ENCODE measurements around the gene KIRREL2.
"Not testable (repeated sequence)": the region's sequence is repeated elsewhere in the genome, so short reads cannot be mapped to it uniquely, and the experiment has no call there.

Gene KIRREL2

DNA sequence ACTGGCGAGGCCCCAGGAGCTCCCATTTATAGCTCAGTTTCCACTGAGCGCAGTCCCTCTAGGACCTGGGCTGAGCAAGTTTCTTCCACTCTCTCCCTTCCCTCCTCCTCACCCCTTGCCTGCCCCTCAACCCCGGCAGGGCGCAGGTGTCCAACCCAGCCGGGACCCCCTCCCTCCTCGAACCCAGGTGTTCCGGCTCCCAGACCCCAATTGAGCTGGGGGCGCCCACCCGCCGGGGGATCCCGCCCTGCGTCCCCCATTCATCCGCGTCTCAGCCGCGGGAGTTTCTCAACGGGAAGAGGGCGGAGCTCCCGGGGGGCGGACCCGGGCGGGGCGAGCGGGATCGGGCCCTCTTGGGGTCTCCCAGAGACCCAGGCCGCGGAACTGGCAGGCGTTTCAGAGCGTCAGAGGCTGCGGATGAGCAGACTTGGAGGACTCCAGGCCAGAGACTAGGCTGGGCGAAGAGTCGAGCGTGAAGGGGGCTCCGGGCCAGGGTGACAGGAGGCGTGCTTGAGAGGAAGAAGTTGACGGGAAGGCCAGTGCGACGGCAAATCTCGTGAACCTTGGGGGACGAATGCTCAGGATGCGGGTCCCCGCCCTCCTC lies at the start of gene KIRREL2:
Gene KIRREL2 (plus strand): TSS at position 366 of the 604 bp plus-strand sequence. CDS start 209 bp downstream, at position 575.
- DNase-seq, result peak; percentile 37 to 49

GRCh38 chr19:35807633-35808032 lies 49.1 kb upstream of the KIRREL2 start:
- no peak for DNase-seq

- no peak for DNase-seq
Measured at GRCh38 chr19:35811317-35812219, 45.1 kb upstream of the KIRREL2 start.

DNA sequence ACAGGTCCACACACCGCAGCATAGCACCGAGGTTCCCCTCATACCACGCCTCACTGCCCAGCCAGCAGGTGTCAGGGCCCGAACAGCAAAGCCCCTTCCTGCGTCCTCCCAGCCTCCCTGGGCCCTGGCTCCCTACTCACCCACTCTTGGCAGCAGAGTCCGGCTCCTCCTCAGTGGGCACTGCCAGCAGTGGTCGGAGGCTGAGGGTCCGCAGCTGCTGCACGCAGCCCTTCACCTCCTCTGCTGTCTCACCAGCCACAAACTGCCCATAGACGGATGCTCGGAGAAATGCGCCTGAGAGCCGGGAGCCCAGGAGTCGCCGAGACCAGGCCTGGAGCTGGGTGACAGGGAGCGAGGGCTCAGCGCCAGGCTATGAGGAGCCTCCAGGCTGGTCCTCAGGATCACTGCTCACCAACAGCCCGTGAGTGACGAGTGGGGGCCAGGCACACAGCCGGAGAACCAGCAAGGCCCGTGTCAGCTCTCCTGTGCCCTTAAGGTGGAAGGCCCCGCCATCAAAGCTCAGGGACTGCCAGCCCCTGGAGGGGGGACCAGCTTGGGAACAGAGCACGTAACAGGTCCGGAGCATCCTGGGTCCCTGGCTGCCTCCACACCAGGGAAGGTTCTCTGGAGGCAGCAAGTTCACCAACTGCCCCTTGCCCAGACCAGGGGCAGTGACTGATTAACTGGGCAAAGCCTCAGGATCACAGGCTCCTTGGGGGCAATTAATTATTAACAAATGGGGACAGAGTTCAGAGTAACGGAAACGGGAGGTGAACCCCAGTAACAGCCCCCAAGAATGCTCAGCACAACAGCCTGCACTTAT lies 44.3 kb upstream of the KIRREL2 start, which contains the start of gene PRODH2:
Gene PRODH2 (minus strand): TSS at position 626 of the 823 bp plus-strand sequence. CDS start 40 bp downstream, at position 586.
- no peak for DNase-seq

- DNase-seq, result no peak
Measured at GRCh38 chr19:35813043-35813890, 43.4 kb upstream of the KIRREL2 start.

DNA sequence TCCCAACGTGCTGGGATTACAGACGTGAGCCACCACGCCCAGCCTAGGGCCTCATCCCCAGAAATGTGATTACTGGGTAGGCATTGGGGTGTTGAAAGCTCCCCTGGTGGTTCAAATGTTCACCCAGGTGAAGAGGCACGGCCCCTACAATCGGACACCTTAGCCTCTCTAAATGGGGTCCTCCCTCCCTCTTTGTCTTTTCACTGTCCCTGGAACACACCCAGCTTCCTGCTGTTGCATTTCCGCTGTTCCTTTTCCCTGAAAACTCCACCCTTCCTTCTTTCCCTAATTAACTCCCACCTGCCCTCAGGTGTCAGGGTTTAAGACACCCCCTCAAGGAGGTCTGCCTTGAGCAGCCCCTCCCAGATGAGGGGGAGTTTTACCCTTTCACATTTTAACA lies 40.4 kb upstream of the KIRREL2 start:
- no peak for DNase-seq

- no peak for DNase-seq
Measured at GRCh38 chr19:35816846-35817245, 39.9 kb upstream of the KIRREL2 start.

DNA sequence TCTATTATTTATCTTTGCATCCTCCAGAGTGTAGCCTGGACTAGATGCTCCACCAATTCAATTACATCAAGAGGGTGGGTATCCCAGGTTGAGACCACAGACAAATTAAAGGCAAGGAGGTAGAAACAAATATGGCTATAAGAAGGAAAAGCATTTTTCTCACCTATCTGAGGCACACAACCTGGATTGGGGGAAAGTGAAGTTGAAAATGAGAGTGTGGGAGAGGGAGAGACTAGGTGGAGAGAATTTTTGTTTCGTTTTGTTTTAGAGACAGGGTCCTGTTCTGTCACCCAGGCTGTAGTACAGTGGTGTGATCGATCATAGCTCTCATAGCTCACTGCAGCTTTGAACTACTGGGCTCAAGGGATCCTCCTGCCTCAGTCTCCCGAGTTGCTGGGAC lies 38.3 kb upstream of the KIRREL2 start:
- no peak for DNase-seq

DNA sequence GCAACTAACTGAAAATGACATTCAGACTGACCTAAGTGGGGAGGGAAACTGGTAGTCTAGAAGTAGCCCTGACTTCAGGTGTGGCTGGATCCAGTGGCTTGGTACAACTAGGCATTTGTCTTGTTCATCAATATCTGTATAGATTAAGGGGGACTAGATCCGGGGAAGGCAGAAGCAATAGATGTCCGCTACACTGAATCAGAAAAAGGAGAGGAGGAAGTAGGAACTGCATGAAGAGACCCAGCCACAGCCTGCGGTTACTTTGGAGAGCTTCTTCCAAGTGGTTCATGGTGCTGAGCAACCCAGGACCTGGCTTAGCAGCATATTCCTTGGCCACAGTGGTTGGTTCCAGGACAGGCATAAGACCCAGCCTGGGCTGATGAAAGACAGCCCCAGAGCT lies 34.1 kb upstream of the KIRREL2 start:
- no peak for DNase-seq

DNA sequence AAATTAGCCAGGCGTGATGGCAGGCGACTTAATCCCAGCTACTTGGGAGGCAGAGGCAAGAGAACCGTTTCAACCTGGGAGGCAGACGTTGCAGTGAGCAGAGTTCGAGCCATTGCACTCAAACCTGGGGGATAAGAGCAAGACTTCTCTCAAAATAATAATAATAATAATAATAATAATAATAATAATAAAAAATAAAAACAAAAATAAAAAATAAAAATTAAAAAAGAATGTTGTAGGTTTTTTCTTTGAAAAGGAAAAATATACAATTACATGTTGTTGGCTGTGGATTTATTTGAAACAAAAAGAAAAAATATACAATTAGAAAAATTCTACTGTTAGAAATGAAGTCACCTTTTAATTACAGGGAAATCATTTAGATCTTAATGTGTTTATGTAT lies 32.6 kb upstream of the KIRREL2 start:
- DNase-seq, result no peak

- peak; percentile 60 to 64 for DNase-seq
Measured at GRCh38 chr19:35828692-35829301, 27.9 kb upstream of the KIRREL2 start.

DNA sequence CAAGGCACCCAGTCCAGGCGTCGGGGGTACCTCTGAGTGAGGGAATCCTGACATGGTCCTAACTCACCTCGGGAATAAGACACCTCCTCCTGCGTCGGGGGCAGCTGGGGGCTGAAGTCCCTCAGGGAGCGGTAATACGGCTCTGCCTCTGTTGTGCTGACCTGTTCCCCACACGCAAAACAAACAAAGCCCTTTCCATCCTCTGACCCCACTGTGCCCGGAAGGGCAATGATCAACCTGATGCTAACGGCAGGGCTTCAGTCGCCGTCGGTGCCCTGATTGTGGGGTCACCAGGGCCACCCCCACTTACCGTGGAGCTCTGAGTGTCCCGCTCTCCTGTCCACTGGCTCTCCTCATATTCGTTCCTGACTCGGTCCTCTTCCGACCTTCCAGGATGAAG lies 25.7 kb upstream of the KIRREL2 start:
- DNase-seq, result no peak

DNA sequence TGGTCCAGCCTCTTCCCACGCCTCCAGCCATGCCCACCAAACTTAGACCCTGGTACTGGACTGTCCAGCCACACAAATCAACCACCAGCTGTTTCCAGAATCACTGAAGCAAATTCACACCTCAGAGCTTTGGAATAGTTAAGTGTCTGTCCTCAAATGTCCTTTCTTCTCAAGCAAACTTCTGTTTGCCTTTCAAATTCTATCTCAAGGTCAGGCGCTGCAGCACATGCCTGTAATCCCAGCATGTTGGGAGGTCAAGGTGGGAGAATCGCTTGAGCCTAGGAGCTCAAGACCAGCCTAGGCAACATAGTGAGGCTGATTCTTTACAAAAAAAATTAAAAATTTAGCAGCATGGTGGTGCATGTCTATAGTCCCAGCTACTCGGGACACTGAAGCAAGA lies 24.7 kb upstream of the KIRREL2 start:
- DNase-seq, result no peak

GRCh38 chr19:35833972-35834371 lies 22.7 kb upstream of the KIRREL2 start:
- DNase-seq, result no peak

- DNase-seq, result not testable (repeated sequence)
Measured at GRCh38 chr19:35836096-35836495, 20.6 kb upstream of the KIRREL2 start.

DNA sequence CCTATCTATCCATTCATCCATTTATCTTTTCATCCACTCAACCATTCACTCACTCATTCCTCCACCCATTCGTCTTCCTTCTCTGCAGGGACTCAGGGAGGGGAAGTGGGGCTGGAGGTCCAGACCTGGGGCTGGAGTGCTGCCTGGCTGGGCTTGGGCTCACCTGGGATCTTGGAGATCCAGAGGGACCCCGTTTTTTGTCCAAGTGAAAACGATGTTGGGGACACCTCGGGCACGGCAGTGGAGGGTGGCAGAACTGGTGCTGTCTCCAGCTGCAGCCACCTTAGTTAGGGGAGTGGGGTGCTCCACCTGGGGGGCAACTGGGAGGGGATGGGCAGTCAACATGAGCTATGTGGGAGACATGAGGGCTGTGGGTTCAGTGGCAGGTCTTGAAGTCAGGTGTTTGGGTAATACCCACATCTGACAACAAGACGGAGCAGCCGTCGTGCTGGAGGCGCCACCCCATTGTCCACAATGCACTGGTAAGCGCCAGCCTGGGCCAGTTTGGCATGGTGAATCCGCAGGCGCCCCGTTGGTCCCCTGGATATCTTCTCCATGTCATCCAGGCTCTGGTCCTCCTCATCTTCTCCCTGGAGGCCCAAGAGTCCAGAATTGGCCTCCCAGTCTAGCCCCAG lies 14.6 kb upstream of the KIRREL2 start:
- no peak for DNase-seq

GRCh38 chr19:35842666-35843272 lies 13.9 kb upstream of the KIRREL2 start:
- no peak for DNase-seq

DNA sequence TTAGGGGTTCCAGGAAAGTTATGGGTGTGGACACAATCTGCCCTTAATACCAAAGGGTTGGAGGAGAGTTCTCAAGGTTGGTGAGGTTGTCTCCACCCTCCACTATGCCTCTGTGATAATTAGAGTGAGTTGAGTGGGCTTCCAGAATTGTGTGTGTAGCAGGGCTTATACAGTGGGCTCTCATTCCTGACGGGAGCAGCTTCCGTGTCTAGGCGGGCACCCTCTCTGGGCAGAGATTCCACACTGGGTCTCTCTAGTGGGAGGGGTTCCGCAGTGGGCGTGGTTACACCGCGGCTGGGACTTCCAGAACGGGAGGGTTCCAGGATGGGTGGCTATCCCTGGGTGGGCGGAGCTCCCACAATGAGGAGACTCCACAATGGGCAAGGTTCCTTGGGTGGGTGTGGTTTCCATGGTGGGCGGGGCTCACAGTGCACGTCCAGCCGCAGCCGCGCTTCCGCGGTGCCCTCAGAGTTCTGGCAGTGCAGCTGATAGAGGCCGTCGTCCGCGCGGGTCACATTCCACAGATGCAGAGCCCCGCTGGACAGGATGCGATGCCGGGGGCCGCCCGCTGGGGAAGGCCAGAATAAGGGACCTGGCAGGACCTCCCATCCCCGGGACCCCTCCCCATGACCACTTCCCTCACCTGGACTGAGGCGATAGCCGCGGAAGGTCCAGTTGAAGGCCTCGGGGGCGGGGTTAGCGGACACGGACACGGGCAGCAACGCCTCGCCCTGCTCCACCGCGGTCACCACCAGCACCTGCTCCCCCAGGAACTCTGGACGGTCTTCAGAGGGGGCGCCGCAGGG lies 12.8 kb upstream of the KIRREL2 start:
- DNase-seq, result peak in 1 of 2 experiments; percentile 41

- no peak for DNase-seq
Measured at GRCh38 chr19:35844482-35845214, 12.1 kb upstream of the KIRREL2 start.

Measured in activated CD4-positive, alpha-beta T cell treated with anti-CD3 and anti-CD28 coated beads, Interleukin-2, amount 50 U/mL, for 48 hours (primary cell).